22Rv1 (cell line): Measurements from ENCODE around the gene DGKI.

Experiments
- CTCF ChIP-seq: fragments of 450-650 bp; IDR thresholded peaks from 2 replicates; pipeline ENCODE4 v1.5.1; 2017; ENCODE audit warnings: mild to moderate bottlenecking
- ZFX ChIP-seq: fragments of 450-650 bp; IDR thresholded peaks from 2 replicates; pipeline ENCODE4 v1.6.1; 2017; ENCODE audit warnings: antibody characterized with exemption, borderline replicate concordance

GRCh38 chr7:137692399-137692798, 154.4 kb downstream of the DGKI start:
- TF ChIP-seq CTCF (no peak), ZFX (no peak)
